Muscle layer of colon (tissue), 2 donors: ENCODE results near the gene PSMC1.
"Not testable (repeated sequence)": the region's sequence is repeated elsewhere in the genome, so short reads cannot be mapped to it uniquely, and the experiment has no call there.

Experiments
- H3K27ac ChIP-seq: one replicate; pipeline ENCODE4 v1.7.0; 2013; ENCODE audit warnings: low read depth, mild to moderate bottlenecking, low read length, moderate library complexity
- H3K27me3 ChIP-seq, 2 donors: one replicate each; pipeline ENCODE4 v1.7.0; 2013; ENCODE audit warnings: low read length in 2 of 2, mild to moderate bottlenecking in 2 of 2; ENCODE audit not compliant: insufficient read depth in 2 of 2, control insufficient read depth in 1 of 2
- H3K36me3 ChIP-seq: one replicate; pipeline ENCODE4 v1.7.0; 2013; ENCODE audit warnings: mild to moderate bottlenecking, low read length; ENCODE audit not compliant: insufficient read depth
- H3K4me1 ChIP-seq: one replicate; pipeline ENCODE4 v1.7.0; 2013; ENCODE audit warnings: mild to moderate bottlenecking, low read length; ENCODE audit not compliant: insufficient read depth
- H3K4me3 ChIP-seq, 2 donors: one replicate each; pipeline ENCODE4 v1.7.0; 2013; ENCODE audit warnings: low read length in 2 of 2, low read depth in 1 of 2, mild to moderate bottlenecking in 1 of 2, moderate library complexity in 1 of 2
- H3K9ac ChIP-seq: one replicate; pipeline ENCODE4 v1.7.0; 2013; ENCODE audit warnings: low read length
- H3K9me3 ChIP-seq: one replicate; pipeline ENCODE4 v1.7.0; 2013; ENCODE audit warnings: mild to moderate bottlenecking, low read length
- donor health status: abdominal sarcoma.
- donor health status: Adenocarcinoma of cecum.

Gene PSMC1

DNA sequence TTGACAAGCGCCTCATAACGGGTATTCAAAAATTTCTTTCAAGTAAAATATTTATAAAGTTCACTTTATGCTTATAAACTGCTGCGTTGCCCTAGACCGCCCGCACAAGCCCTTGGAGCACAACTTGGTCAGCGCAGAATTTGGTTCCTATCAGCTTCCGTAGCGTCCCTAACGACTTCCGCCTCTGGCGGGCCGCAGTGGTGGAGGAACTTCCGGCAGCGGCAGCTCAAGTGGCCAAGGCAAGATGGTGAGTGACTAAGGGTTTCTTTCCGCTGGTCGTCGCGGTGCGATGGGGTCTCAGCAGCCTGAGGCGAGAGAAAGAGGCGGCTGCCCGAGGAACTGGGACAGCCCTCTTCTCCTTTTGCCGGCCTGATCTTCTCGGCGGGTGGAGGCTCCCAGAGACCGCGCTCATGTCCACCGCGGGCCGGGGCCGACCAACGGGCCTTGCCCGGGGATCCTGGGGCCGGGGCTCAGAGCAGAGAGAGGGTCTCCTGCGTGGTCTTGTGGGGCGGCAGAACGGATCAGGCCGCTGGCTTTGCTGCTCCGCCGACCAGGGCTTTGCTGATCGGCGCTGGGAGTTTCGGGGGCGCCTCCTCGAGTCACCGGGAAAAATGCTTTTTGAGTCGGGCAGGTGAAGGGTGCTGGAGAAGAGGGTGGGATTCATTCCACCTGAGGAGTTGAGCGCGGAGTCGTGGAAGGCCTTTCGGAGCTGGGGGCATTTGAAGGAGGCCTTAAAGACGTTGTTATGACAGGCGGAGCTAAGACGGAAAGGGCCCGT is at the start of gene PSMC1:
Gene PSMC1, plus strand, starts transcription at position 200 of the 778 bp plus-strand sequence. Its CDS starts 45 bp downstream, at position 245.
- Histone ChIP-seq H3K36me3 (peaks cover 11% of the 10 kb centered on the region), H3K4me3 (peak within 1 kb of the TSS; percentile 86 to 94), H3K27ac (peak within 1 kb of the TSS; percentile 83), H3K9ac (peak within 1 kb of the TSS; percentile 89), H3K4me1 (peaks cover 19% of the 10 kb centered on the region), H3K27me3 (no peaks in the 10 kb centered on the region), H3K9me3 (no peaks in the 10 kb centered on the region)

DNA sequence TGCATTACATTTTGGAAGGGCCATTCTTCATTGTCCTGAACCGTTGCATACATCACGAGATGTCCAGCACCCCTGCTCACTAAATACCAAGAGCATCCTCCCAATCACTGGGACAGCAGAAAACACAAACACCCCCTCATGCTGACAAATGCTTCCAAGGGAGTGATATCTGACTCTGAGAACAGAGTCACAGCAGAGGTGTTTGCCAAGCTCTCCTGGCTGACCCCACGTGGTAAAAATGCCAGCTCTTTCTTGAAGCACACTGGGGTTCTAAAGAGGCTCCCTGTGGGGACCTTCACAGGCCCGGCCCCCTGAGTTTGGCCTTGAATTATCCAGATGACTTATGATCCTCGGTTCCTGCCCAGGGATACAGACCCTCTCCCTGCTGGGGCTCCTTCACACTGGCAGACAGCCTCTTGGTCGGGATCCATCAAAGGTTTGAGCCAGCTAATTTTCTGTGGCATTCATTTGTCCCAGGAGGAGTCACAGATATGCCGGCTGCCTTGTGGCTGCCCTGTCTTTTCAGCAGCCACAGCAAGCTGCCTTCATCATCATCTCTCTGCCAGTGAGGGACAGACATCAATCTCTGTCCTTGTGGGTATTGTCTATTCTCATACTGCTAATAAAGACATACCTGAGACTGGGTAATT is 43.1 kb upstream of the PSMC1 start:
- no peaks in the 10 kb centered on the region for H3K4me1 ChIP-seq
- H3K27ac ChIP-seq = no peak overlapping the region
- no peak overlapping the region for H3K9ac ChIP-seq
- no peaks in the 10 kb centered on the region for H3K36me3 ChIP-seq
- no peaks in the 10 kb centered on the region for H3K27me3 ChIP-seq
- no peak overlapping the region for H3K4me3 ChIP-seq
- no peaks in the 10 kb centered on the region for H3K9me3 ChIP-seq

DNA sequence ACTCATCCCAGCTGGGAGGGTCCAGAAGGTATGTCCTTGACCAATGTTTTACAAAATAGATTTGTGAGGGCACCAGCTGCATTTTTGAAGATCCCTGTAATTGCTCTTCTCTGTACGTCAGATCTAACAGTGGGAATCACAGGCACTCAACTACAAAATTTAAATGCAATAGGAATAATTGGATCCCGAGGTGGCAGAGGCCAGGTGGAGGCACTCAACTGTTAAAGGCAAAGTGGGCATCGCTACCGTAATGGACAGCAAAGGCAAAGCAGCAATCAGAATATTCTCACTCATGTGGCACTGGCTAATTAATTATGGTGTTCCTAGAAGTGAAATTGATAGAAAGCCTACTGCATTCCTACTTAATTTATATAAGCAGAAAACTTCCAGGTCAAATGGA is 27.9 kb upstream of the PSMC1 start:
- no peaks in the 10 kb centered on the region for H3K4me1 ChIP-seq
- no peak overlapping the region for H3K4me3 ChIP-seq

DNA sequence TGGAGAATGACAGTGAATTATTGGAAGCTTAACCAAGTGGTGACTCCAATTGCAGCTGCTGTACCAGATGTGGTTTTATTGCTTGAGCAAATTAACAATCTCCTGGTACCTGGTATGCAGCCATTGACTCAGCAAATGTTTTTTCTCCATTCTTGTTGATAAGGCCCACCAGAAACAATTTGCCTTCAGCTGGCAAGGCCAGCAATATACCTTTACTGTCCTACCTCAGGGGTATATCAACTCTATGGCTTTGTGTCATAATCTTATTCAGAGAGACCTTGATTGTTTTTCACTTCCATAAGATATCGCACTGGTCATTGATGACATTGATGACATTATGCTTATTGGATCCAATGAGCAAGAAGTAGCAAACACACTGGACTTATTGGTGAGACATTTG is 26.4 kb upstream of the PSMC1 start:
- not testable (repeated sequence) for H3K9ac ChIP-seq, H3K4me3 ChIP-seq, H3K27me3 ChIP-seq, H3K36me3 ChIP-seq, H3K4me1 ChIP-seq, H3K27ac ChIP-seq, H3K9me3 ChIP-seq

More for the DNA sequence above, 27.9 kb upstream of the PSMC1 start:
- H3K27me3 ChIP-seq = no peaks in the 10 kb centered on the region
- no peaks in the 10 kb centered on the region for H3K36me3 ChIP-seq
- no peak overlapping the region for H3K27ac ChIP-seq
- no peaks in the 10 kb centered on the region for H3K9me3 ChIP-seq
- no peak overlapping the region for H3K9ac ChIP-seq

DNA sequence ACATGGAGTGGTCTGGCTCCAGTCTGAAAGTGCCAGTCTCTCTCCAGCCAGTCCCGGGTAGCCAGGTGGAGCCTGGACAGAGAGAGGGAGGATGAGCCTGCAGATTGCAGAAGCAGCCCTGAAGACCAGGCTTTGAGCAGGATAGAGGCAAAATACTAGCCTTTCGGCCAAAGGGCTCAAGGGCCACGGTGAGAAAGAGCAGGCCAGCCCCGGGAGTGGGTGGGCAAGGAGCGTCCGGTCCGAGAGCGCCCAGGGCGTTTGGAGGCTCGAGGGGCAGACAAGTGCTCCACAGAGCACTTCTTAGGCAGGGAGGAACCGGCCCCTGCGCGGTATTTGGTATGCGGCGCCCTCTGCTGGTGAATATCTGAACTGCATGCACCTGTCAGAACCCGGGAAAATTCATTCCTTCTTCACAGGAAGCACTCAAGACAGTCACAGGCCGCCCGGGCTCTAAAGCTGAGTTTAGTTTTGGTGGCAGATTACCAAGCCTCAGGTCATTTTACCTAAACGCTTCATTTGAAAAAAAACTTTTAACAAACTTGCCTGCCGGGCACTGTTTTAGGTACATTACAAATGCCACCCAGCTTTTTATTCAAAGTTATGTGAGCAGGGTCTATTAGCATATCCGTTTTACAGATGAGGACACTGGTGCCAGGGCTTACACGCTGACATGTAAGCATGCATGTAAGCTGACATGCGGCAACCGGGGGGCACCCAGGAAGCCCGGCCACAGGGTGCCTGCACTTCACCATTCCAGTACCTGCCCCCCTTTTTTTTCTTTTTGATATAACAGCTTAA is 21.0 kb upstream of the PSMC1 start:
- H3K9ac ChIP-seq = no peak overlapping the region
- no peak overlapping the region for H3K27ac ChIP-seq
- no peaks in the 10 kb centered on the region for H3K4me1 ChIP-seq
- no peaks in the 10 kb centered on the region for H3K36me3 ChIP-seq
- no peak overlapping the region for H3K4me3 ChIP-seq
- H3K9me3 ChIP-seq = peaks cover 19% of the 10 kb centered on the region
- H3K27me3 ChIP-seq = no peaks in the 10 kb centered on the region

DNA sequence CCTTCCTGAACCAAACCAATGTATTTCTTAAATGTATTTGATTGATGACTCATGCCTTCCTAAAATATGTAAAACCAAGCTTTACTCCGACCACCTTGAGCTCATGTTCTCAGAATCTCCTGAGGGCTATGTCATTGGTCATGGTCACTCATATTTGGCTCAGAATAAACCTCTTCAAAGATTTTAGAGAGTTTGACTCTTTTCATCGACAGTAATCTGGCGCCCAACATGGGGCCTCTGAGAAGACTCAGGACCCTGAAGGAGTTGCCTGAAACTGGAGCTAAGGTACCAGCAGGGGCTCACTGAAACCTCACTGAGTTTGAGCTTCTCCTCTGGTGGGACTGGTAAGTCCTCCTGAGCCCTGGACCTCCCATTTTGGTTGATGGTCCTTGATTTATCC is 17.2 kb upstream of the PSMC1 start:
- peaks cover 19% of the 10 kb centered on the region for H3K9me3 ChIP-seq
- H3K27me3 ChIP-seq = no peaks in the 10 kb centered on the region
- H3K36me3 ChIP-seq = no peaks in the 10 kb centered on the region
- no peaks in the 10 kb centered on the region for H3K4me1 ChIP-seq
- H3K4me3 ChIP-seq = peak overlapping the region in 1 of 2 donors; percentile 23
- H3K9ac ChIP-seq = no peak overlapping the region
- no peak overlapping the region for H3K27ac ChIP-seq

DNA sequence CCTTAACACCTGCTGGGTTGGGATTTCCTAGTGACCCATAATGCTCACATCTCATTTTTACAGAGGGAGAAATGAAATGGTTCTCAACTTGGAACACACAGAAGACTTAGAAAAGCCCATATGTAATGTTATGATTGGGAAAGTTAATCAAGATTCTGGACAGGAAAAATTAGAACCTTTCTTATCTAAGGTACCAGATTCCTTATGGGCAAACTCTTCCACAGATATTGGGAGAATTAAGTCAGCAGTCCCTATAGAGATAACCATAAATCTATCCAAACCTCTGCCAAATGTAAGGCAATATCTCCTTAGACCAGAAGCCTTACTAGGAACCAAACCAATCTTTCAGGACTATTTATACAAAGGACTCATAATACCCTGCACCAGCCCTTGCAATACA is 13.9 kb upstream of the PSMC1 start:
- Histone ChIP-seq H3K36me3 (no peaks in the 10 kb centered on the region), H3K27ac (no peak overlapping the region), H3K4me1 (no peaks in the 10 kb centered on the region), H3K9ac (no peak overlapping the region), H3K4me3 (no peak overlapping the region), H3K27me3 (no peaks in the 10 kb centered on the region), H3K9me3 (peaks cover 19% of the 10 kb centered on the region)

DNA sequence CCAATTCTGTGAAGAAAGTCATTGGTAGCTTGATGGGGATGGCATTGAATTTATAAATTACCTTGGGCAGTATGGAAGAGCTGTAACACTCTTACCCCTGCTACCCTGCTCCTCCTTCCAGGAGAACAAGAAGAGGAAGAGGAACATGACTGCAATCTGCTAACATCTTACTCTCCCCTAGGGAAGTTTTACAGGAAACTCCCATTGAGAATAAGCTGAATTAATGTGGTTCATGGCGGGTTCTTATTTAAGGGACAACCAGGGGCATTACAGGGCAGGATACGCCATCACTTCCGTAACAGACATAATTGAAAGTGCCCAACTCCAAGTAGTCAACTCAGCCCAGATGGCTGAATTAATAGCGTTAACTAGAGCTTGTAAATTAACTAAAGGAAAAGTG is 9.4 kb upstream of the PSMC1 start:
- Histone ChIP-seq H3K4me3 (no peak overlapping the region), H3K9me3 (no peaks in the 10 kb centered on the region), H3K27me3 (no peaks in the 10 kb centered on the region), H3K9ac (no peak overlapping the region), H3K4me1 (no peaks in the 10 kb centered on the region), H3K27ac (no peak overlapping the region), H3K36me3 (no peaks in the 10 kb centered on the region)

DNA sequence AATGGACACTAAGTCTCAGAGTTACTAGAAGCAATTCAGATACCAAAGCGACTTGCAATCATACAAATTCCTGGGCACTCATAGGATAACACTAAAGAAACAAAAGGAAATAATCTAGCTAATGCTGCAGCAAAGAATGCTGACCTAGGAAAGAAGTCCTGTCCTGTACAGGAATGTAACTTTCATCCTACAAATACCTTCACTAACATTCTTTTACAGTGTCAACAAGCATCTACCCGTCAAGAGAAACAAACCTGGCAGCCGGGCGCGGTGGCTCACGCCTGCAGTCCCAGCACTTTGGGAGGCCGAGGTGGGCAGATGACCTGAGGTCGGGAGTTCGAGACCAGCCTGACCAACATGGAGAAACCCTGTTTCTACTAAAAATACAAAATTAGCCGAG is 8.9 kb upstream of the PSMC1 start:
- not testable (repeated sequence) for H3K9ac ChIP-seq, H3K9me3 ChIP-seq, H3K4me1 ChIP-seq, H3K27me3 ChIP-seq, H3K36me3 ChIP-seq, H3K27ac ChIP-seq, H3K4me3 ChIP-seq

DNA sequence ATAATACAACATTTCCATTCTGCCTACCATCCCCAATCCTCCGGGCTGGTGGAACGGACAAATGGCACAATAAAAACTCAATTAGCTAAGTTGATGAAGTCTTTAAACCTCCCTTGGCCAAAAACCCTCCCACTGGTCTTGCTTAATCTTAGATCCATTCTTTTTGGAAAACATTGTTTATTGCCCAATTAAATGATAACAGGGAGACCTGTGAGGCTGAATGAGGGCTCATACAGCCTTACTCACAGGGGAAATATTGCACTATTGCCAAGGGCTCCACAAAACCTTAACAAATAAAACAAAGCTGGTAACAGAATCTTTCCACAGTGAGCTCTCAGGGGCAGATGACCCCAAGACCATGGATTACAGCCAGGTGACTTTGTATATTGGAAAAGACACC is 7.8 kb upstream of the PSMC1 start:
- no peaks in the 10 kb centered on the region for H3K36me3 ChIP-seq
- H3K9ac ChIP-seq = no peak overlapping the region
- no peak overlapping the region for H3K27ac ChIP-seq
- no peaks in the 10 kb centered on the region for H3K27me3 ChIP-seq
- no peaks in the 10 kb centered on the region for H3K4me1 ChIP-seq
- H3K4me3 ChIP-seq = no peak overlapping the region
- no peaks in the 10 kb centered on the region for H3K9me3 ChIP-seq

DNA sequence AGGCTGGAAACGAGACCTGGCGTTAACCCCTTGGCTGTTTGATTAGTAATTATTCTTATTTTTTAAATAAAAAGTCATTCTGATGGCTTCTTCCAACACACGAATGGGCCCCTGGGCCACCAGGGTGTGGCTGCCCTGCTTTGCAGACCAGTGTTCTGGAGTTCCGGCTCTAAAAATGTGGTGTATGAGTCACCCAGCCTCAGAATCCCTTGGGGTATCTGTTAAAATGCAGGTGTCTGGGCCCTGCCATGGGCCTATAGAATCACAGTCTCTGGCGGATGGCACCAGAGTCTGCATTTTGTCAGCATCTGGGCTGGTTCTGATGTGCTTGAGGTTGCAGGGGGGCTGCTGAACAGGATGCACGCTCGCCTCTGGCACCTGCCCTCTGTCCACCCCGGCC is 2.5 kb upstream of the PSMC1 start:
- H3K27ac ChIP-seq = no peak overlapping the region
- peaks cover 17% of the 10 kb centered on the region for H3K4me1 ChIP-seq
- H3K36me3 ChIP-seq = no peaks in the 10 kb centered on the region
- H3K9me3 ChIP-seq = no peaks in the 10 kb centered on the region
- no peak overlapping the region for H3K9ac ChIP-seq
- H3K27me3 ChIP-seq = no peaks in the 10 kb centered on the region
- no peak overlapping the region for H3K4me3 ChIP-seq
